DMS 273 (cell line): ENCODE measurements around the gene NPIPB5.
"Not testable (repeated sequence)": the region's sequence is repeated elsewhere in the genome, so short reads cannot be mapped to it uniquely, and the experiment has no call there.

Source experiments
- DNase-seq: peaks from one replicate; lab custom pipeline; 2025; ENCODE audit not compliant: unreplicated experiment; lab: John Stamatoyannopoulos, UW

NPIPB5 gene

GRCh38 chr16:22510591-22510990 lies at the start of gene NPIPB5:
Gene NPIPB5 (plus strand): TSS chr16:22510891. CDS start chr16:22513802, 2,911 bp downstream.
- not testable (repeated sequence) for DNase-seq

- DNase-seq, result not testable (repeated sequence)
These were observed 41.8 kb upstream of the NPIPB5 start for GRCh38 chr16:22468846-22469245.

- not testable (repeated sequence) for DNase-seq
These were observed 27.3 kb downstream of the NPIPB5 start for GRCh38 chr16:22537996-22538395.

- DNase-seq, result not testable (repeated sequence)
These were observed 34.1 kb downstream of the NPIPB5 start for GRCh38 chr16:22544809-22545208.

GRCh38 chr16:22546630-22547029 lies 35.9 kb downstream of the NPIPB5 start:
- DNase-seq, result peak; percentile 36

GRCh38 chr16:22547170-22547765 lies 36.6 kb downstream of the NPIPB5 start:
- DNase-seq, result not testable (repeated sequence)

- not testable (repeated sequence) for DNase-seq
These were observed 39.2 kb downstream of the NPIPB5 start for GRCh38 chr16:22549853-22550252.

GRCh38 chr16:22551143-22551542 lies 40.5 kb downstream of the NPIPB5 start:
- DNase-seq, result not testable (repeated sequence)

- DNase-seq, result not testable (repeated sequence)
These were observed 41.0 kb downstream of the NPIPB5 start for GRCh38 chr16:22551651-22552050.

- DNase-seq, result not testable (repeated sequence)
These were observed 46.1 kb downstream of the NPIPB5 start for GRCh38 chr16:22556759-22557158.
